ENCODE measurements around the gene CCL1. TPM values are rescaled to one million over a fixed set of nuclear protein-coding genes. Genes with fewer than 3 reads are reported as not detected.
A peak's percentile ranks its signal among the peaks of the same experiment; 100 is the strongest.

CCL1 gene
- total and polyA plus RNA-seq, 9 of the 15 experiments (the other 6 are each of a cell fraction or from before 2014, with no cell fraction given), result 0.45 TPM; not detected in 8

- TF ChIP-seq, protein P1, sequence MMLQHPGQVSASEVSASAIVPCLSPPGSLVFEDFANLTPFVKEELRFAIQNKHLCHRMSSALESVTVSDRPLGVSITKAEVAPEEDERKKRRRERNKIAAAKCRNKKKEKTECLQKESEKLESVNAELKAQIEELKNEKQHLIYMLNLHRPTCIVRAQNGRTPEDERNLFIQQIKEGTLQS (IDR thresholded peaks at IDR 0.05), result peak; percentile 80
- TF ChIP-seq, protein P1 (CRISPR knock-in tag; conservative IDR thresholded peaks at IDR 0.05), result no peak
- TF ChIP-seq RNF2 (IDR thresholded peaks at IDR 0.05) (no peak), ZNF75A (CRISPR knock-in tag; IDR thresholded peaks at IDR 0.05) (no peak), SIRT6 (IDR thresholded peaks at IDR 0.05; ENCODE audit: low read depth, low read length) (no peak), HDAC6 (IDR thresholded peaks at IDR 0.05; ENCODE audit: low read depth, low read length) (no peak), ATF7 (IDR thresholded peaks at IDR 0.05) (peak; percentile 44; the same call in 1 of the 2 replicates), BHLHE40 (IDR thresholded peaks at IDR 0.05; ENCODE audit: low read length) (no peak)
- TF ChIP-seq, protein P2, sequence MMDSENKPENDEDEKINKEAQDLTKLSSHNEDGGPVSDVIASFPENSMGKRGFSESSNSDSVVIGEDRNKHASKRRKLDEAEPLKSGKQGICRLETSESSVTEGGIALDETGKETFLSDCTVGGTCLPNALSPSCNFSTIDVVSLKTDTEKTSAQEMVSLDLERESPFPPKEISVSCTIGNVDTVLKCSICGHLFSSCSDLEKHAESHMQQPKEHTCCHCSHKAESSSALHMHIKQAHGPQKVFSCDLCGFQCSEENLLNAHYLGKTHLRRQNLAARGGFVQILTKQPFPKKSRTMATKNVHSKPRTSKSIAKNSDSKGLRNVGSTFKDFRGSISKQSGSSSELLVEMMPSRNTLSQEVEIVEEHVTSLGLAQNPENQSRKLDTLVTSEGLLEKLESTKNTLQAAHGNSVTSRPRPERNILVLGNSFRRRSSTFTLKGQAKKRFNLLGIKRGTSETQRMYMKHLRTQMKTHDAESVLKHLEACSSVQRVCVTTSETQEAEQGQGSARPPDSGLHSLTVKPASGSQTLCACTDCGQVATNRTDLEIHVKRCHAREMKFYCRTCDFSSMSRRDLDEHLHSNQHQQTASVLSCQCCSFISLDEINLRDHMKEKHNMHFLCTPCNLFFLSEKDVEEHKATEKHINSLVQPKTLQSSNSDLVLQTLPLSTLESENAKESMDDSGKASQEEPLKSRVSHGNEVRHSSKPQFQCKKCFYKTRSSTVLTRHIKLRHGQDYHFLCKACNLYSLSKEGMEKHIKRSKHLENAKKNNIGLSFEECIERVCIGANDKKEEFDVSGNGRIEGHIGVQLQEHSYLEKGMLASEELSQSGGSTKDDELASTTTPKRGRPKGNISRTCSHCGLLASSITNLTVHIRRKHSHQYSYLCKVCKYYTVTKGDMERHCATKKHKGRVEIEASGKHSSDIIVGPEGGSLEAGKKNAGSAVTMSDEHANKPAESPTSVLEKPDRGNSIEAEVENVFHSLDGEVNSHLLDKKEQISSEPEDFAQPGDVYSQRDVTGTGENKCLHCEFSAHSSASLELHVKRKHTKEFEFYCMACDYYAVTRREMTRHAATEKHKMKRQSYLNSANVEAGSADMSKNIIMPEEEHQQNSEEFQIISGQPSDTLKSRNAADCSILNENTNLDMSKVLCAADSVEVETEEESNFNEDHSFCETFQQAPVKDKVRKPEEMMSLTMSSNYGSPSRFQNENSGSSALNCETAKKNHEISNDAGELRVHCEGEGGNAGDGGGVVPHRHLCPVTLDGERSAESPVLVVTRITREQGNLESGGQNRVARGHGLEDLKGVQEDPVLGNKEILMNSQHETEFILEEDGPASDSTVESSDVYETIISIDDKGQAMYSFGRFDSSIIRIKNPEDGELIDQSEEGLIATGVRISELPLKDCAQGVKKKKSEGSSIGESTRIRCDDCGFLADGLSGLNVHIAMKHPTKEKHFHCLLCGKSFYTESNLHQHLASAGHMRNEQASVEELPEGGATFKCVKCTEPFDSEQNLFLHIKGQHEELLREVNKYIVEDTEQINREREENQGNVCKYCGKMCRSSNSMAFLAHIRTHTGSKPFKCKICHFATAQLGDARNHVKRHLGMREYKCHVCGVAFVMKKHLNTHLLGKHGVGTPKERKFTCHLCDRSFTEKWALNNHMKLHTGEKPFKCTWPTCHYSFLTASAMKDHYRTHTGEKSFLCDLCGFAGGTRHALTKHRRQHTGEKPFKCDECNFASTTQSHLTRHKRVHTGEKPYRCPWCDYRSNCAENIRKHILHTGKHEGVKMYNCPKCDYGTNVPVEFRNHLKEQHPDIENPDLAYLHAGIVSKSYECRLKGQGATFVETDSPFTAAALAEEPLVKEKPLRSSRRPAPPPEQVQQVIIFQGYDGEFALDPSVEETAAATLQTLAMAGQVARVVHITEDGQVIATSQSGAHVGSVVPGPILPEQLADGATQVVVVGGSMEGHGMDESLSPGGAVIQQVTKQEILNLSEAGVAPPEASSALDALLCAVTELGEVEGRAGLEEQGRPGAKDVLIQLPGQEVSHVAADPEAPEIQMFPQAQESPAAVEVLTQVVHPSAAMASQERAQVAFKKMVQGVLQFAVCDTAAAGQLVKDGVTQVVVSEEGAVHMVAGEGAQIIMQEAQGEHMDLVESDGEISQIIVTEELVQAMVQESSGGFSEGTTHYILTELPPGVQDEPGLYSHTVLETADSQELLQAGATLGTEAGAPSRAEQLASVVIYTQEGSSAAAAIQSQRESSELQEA (IDR thresholded peaks at IDR 0.05; ENCODE audit: low read depth), result no peak
- TF ChIP-seq, protein P3, sequence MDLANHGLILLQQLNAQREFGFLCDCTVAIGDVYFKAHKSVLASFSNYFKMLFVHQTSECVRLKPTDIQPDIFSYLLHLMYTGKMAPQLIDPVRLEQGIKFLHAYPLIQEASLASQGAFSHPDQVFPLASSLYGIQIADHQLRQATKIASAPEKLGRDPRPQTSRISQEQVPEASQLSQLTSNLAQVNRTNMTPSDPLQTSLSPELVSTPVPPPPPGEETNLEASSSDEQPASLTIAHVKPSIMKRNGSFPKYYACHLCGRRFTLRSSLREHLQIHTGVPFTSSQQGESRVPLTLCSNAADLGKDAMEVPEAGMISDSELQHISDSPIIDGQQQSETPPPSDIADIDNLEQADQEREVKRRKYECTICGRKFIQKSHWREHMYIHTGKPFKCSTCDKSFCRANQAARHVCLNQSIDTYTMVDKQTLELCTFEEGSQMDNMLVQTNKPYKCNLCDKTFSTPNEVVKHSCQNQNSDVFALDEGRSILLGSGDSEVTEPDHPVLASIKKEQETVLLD (IDR thresholded peaks at IDR 0.05), result no peak
Measured at GRCh38 chr17:34386697-34387550, 23.9 kb upstream of the CCL1 start (continued).

Data from K562 (cell line).